Stimulated activated CD4-positive, alpha-beta T cell treated with anti-CD3 and anti-CD28 coated beads, Interleukin-4, amount 100 ng/mL, for 48 hours (primary cell): ENCODE results near the gene RAPGEF1.
"Not testable (repeated sequence)": the region's sequence is repeated elsewhere in the genome, so short reads cannot be mapped to it uniquely, and the experiment has no call there.

Experiments
- DNase-seq, 2 donors: peaks; one replicate each; pipeline ENCODE4 v3.0.0-alpha.2; 2020; ENCODE audit warnings: low read depth in 2 of 2

The RAPGEF1 gene

GRCh38 chr9:131727795-131728545 is 11.9 kb downstream of the RAPGEF1 start:
- no peak for DNase-seq

DNA sequence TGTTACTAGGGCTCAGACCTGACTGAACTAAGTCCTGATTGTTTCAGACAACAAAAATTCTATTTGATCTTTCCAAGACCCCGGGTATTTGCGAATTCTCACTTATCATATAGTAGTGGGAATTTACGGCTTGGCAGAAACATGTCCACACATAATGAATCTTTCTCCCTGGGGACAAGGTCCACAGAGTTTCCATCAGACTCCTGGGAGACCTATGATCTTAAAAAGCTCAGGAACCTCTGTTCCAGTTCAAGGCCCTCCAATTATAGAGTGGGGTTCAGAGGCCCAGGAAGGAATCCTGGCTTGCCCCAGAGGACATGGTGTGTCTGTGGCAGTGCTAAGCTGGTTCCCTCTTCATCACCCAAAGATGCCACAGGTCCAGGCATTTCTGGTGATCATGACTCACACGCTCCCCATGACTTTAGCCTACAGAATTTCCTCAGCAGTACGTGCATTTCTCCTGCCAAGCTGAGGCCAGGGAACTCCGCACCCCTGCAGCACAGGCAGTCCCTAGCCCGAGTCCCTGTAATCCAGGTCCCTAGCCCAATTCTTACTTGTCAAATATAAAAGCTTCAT is 12.6 kb downstream of the RAPGEF1 start:
- DNase-seq: no peak

GRCh38 chr9:131724683-131725082 is 15.2 kb downstream of the RAPGEF1 start:
- no peak for DNase-seq

GRCh38 chr9:131723632-131724031 is 16.2 kb downstream of the RAPGEF1 start:
- DNase-seq: no peak

DNA sequence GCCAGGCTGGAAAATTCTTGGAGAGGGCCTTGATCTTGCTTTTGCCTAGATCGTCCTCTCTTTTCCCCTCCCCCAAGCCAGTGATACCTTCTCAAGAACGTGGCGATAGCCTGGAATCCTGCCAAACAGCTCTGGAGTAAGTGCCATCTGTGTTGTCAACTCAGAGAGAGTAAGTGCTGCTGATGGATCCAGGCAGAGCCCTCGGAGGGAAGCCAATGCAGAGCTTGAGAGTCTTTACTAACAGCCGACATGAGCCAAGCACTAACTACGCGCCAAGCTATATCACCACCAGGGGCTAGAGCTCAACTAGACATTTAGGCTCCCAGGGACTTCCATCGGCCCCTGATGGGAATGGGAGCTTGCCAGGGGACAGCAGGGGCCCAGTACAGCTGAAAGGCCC is 17.6 kb downstream of the RAPGEF1 start:
- DNase-seq: no peak

- DNase-seq: no peak
Observed at GRCh38 chr9:131721076-131721475, 18.8 kb downstream of the RAPGEF1 start.

DNA sequence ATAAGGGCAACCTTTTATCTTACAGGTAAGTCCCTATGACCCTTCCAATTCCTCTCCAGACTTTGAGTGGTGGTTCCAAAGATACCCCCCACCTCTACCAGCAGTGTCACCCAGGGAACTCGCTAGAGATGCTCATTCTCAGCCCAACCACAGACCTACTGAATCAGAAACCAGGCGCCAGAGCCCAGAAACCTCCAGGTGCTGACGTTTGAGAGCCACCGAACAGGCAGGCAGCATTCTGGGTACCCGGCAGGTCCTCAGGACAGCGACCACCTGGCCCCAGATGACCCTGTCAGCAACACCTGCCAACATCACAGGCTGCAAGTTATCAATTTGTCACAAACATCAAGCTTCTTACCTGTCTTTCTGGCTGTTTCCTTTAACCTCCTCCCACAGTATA is 19.5 kb downstream of the RAPGEF1 start:
- DNase-seq: no peak

DNA sequence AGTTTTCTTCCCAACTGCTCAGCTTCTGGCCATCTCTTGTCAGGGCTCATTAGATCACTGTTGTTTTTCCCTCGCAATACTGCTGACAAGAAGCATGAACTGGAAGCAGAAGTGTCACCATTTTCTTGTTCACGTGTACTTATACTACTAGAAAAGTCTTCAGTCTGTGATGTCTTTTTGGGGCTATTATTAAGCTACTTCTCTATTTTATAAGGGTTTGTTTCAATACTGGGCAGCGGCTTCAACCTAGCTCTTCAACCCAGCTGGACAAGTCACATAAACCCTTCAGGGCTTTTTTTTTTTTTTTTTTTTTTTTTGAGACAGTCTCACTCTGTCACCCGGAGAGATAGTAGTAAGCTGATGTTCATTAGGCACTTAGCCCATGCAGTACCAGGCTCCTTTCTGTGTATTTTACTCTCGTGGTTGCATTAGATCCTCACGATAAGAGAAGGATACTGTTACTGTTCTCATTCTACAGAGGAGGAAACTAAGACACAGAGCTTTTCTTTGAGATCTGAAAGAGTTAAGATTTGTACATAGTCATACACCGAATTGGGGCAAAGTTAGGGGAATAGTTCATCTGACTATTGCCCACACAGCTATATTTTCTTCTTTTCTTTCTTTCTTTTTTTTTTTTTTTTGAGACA is 20.5 kb downstream of the RAPGEF1 start:
- DNase-seq: no peak

DNA sequence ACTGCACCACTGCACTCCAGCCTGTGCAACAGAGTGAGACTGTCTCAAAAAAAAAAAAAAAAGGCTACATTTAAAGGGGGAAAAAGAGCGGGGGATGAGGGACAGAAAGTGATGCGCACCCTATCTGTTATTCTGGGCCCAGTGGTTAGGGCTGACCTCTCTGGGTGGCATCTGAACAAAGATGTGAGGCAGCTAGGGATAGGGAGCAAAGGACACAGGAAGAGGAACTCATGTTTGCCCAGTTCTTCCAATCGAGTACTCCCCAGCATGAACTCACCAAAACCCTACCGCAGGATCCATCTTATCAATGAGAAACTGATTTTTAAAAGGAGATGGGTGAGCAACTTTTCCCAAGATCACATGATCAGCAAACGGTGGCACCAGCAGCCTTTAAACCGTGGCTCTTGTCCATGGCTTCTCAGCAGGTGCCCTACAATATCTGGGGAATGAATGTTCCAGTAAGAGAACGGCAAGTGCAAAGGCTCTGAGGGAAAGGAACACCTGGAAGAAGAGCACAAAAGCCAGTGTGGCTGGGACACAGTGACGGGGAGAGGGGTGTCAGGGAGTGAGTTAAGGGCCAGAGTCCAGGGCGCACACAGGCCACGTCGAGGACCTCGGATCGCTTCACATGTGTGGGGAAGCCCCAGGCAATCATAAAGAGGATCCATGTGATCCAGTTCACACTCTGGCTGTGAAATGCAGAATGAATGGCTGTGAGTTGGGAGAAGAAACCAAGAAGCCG is 22.0 kb downstream of the RAPGEF1 start:
- no peak for DNase-seq

DNA sequence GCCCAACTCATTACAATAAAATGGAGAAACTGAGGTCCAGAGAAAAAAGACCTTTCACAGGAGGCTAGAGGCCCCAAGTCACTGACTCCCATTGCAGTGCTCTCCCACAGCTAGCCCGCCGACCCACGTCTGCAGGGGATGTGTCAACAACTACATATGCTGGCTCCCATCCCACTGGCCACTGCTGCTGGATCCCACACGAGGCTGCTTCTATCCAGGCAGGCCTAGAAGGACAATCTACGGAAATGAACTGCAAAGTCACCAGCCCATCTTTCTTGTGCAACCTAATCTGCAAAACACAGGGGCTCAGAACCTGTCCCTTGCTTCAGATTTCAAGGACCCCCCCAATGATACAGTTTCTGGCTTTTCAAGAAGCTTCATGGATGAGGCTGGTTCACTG is 24.0 kb downstream of the RAPGEF1 start:
- DNase-seq: no peak

DNA sequence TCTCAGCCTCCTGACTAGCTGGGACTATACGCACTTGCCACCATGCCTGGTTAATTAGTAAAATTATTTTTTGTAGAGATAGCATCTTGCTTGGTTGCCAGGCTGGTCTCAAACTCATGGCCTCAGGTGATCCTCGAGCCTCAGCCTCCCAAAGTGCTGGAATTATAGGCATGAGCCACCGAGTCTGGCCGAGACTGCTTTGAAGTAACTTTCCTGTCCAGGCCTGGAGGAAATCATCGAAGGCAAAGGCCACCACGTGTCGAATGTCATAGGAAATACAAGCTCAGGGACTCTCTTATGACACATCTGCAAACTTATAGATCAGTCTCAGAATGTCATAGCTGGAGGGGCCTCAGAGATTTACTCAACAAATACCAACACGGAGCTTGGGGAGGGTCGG is 25.1 kb downstream of the RAPGEF1 start:
- DNase-seq: no peak

DNA sequence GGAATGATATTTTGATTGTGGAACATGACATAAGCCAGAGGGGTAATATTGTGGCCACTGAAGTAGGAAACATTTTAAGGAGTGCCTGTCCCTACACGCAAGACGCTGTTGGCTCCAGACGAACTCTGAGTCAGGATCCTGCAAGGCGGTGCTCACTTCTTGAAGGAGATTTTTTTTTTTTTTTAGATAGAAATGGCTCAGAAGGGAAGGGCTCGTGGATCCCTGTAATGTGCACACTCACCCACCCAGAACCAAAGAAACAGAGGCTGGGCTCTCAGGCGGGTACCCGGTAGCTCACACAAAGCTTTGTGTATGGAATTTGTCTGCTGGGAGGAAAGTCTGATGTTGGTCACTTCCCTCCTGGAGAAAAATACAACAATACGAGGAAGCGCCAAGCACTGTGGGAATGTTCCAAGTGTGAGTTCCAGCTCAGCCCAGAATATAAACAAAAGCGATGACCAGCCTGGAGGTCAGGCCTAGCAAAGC is 25.7 kb downstream of the RAPGEF1 start:
- DNase-seq: no peak

GRCh38 chr9:131713016-131713415 is 26.9 kb downstream of the RAPGEF1 start:
- no peak for DNase-seq

GRCh38 chr9:131712151-131712716 is 27.6 kb downstream of the RAPGEF1 start:
- DNase-seq: no peak

DNA sequence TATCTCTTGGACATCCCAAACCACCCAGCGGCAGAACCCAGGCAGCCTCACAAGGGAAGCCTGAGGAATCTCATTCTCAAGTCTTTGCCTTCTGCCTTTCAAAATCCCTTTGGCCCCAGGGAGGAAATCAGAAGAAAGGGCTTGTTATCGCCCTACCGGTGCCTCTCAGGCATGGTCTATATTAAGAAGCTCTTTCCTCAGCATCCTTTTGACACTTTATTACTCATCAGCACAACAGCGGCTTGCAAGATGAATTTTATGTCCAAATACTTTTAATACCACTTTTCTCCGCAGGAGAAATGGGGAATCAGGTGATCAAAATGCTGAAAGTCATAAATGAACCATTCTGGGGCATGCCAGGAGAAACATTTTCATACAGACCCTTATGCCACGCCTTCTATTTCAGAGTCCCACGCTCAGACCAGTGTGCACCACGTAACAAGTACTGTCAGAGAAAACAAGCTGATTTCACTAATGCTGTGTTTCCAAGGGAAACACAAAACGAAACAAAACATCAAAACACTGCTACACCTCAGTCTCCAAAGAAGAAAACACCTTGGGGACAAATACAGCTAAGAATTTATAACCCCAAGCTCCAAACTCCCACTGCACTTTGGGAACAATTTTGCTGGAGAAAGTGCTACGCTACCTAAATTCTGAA is 30.0 kb downstream of the RAPGEF1 start:
- DNase-seq: no peak

DNA sequence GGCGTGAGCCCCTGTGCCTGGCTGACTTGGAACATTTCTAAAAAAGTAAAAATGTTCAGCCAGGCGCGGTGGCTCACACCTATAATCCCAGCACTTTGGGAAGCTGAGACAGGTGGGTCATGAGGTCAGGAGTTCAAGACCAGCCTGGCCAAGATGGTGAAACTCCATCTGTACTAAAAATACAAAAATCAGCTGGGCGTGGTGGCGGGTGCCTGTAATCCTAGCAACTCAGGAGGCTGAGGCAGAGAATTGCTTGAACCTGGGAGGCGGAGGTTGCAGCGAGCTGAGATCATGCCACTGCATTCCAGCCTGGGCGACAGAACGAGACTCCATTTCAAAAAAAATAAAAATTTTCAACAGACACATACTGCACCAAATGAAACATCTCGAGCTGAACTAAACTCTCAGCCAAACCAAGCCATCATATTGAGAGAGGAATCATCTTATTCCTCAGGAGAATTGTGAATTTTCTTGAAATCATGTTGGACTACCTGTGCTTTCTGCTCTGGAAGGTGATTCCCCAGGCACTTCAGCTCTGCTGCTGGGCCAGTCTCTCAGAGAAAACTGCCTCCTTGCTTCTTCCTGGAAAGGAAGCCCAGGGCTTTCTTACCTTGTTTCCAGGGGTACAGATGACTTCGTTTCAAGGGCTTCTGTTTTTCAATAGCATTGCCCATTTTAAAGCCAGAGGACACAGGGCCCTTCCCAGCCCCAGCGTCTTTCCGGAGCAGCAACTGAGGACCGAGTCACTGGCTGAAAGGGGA is 30.7 kb downstream of the RAPGEF1 start:
- not testable (repeated sequence) for DNase-seq

GRCh38 chr9:131708226-131709002 is 31.5 kb downstream of the RAPGEF1 start:
- no peak for DNase-seq

- no peak for DNase-seq
Observed at GRCh38 chr9:131707733-131708157, 32.1 kb downstream of the RAPGEF1 start.

DNA sequence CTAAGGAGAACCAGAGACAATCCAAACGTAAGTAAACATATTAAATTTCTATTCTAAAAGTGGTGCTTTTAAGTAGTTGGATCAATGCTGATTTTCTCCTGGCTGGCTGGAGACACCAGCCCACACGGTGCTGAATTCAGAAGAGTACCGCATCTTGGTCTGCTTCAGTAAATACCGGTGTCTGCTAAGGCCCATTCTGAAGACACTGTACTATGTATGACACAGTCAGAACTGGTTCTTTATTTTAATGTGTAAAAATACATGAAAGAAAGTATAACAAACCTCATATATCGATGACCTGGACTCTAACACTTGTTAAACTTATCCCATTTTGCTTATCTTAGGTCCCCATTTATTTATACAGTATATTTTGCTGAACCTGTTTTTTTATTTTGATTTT is 32.8 kb downstream of the RAPGEF1 start:
- no peak for DNase-seq

DNA sequence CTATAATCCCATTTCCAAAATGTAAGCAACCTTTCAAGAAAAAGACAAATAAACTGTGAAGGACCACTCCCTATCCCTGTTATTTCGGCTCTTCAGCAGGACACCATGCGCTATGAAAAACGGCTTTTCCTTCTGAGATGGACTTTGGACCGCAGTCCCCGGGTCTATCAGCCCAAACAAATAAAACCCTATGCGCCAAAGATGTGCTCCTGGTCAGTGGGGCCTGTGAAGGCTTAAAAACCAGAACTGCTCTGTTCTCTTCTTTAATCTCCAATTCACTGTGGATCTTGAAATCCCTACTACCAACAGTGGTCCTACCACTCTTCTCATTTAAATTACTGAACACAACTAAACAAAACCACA is 33.3 kb downstream of the RAPGEF1 start:
- no peak for DNase-seq
